Endothelial cell of umbilical vein (primary cell): ENCODE measurements around the gene IL36G. TPM values are rescaled to one million over a fixed set of nuclear protein-coding genes. Genes with fewer than 3 reads are reported as not detected.
"Not testable (repeated sequence)": the region's sequence is repeated elsewhere in the genome, so short reads cannot be mapped to it uniquely, and the experiment has no call there.

Experiments
- BruUV-seq: library from RNA; stranded (reverse); fragments of 400-500 nt; replicated peaks from 2 replicates; lab custom pipeline; 2021; lab: Mats Ljungman, UMichigan
- CTCF ChIA-PET: fragments of 300-600, 350-600 bp; sonication (Branson Sonifier 250); formaldehyde crosslinking; loops from one replicate; lab custom pipeline; 2021; ENCODE audit warnings: antibody characterized with exemption, inconsistent platforms; lab: Charles Lee
- POLR2A ChIA-PET: fragments of 300-600, 350-600 bp; sonication (Branson Sonifier 250); formaldehyde crosslinking; loops from one replicate; lab custom pipeline; 2021; ENCODE audit warnings: antibody characterized with exemption, inconsistent platforms; lab: Charles Lee
- DNase-seq: peaks from one replicate; pipeline ENCODE4 v3.0.0-alpha.2; 2011; ENCODE audit warnings: low read depth, low spot score
- FAIRE-seq: peaks from 2 replicates; lab custom pipeline; 2011; peaks lifted over from hg19 to GRCh38; lab: Jason Lieb, UNC
- H2AFZ ChIP-seq: 2 replicates; pipeline ENCODE4 v1.6.0; 2012; ENCODE audit warnings: low read depth, low read length, control low read depth, inconsistent platforms
- H3K27ac ChIP-seq: 2 replicates; pipeline ENCODE4 v1.5.1; 2011; ENCODE audit warnings: low read depth, mild to moderate bottlenecking, control low read depth, low read length, moderate library complexity; ENCODE audit not compliant: insufficient read depth
- H3K27me3 ChIP-seq, 2 experiments: 2 replicates each; pipeline versions ENCODE4 v1.6.0 to v1.6.1; 2011; ENCODE audit warnings: low read length in 2 of 2, mixed read lengths in 1 of 2; ENCODE audit not compliant: control insufficient read depth in 2 of 2, insufficient read depth in 2 of 2
- H3K36me3 ChIP-seq, 2 experiments: 2 replicates in 1 of 2; 3 replicates in 1 of 2; pipeline ENCODE4 v1.5.1; 2011; ENCODE audit warnings: low read length in 2 of 2, mild to moderate bottlenecking in 1 of 2, moderate library complexity in 1 of 2; ENCODE audit not compliant: control insufficient read depth in 2 of 2, insufficient read depth in 2 of 2; ENCODE audit errors: extremely low read depth in 1 of 2
- H3K4me1 ChIP-seq: 3 replicates; pipeline ENCODE4 v1.5.1; 2011; ENCODE audit warnings: mild to moderate bottlenecking, low read length; ENCODE audit not compliant: control insufficient read depth, insufficient read depth; ENCODE audit errors: extremely low read depth
- H3K4me2 ChIP-seq: 2 replicates; pipeline ENCODE4 v1.6.1; 2011; ENCODE audit warnings: low read length, control low read depth, mixed read lengths; ENCODE audit not compliant: insufficient read depth
- H3K4me3 ChIP-seq, 3 experiments: fragments of 200-600 bp in 1 of 3; sonication (generic), shearing (Covaris generic) in 1 of 3; replicated peaks in 1 of 3; 2 replicates each; pipeline ENCODE4 v1.5.1; 2011 to 2016; ENCODE audit warnings: control low read depth in 3 of 3, low read length in 3 of 3, mild to moderate bottlenecking in 2 of 3, inconsistent platforms in 1 of 3, low read depth in 1 of 3, moderate library complexity in 1 of 3; ENCODE audit not compliant: insufficient read depth in 1 of 3
- H3K79me2 ChIP-seq: 2 replicates; pipeline ENCODE4 v1.6.0; 2012; ENCODE audit warnings: low read length, inconsistent platforms; ENCODE audit not compliant: control insufficient read depth, insufficient read depth
- H3K9ac ChIP-seq: replicated peaks from 2 replicates; pipeline ENCODE3; 2011; ENCODE audit warnings: low read length, control low read depth; ENCODE audit not compliant: insufficient read depth; ENCODE audit errors: extremely low read depth
- H3K9me1 ChIP-seq: replicated peaks from 3 replicates; pipeline ENCODE4 v1.6.0; 2011; ENCODE audit warnings: mild to moderate bottlenecking, low read length; ENCODE audit not compliant: control insufficient read depth, insufficient read depth; ENCODE audit errors: extremely low read depth
- H3K9me3 ChIP-seq: replicated peaks from 2 replicates; pipeline ENCODE4 v1.5.1; 2012; ENCODE audit warnings: low read length, inconsistent platforms; ENCODE audit not compliant: control insufficient read depth, insufficient read depth
- H4K20me1 ChIP-seq: replicated peaks from 2 replicates; pipeline ENCODE3; 2011; ENCODE audit warnings: mild to moderate bottlenecking, low read length; ENCODE audit not compliant: control insufficient read depth, insufficient read depth; ENCODE audit errors: extremely low read depth
- CTCF ChIP-seq, 2 donors: IDR thresholded peaks; 1 replicate in 1 of 2; 2 replicates in 1 of 2; pipeline ENCODE4 v1.5.1; 2011; ENCODE audit warnings: low read length in 2 of 2, mild to moderate bottlenecking in 2 of 2, moderate library complexity in 2 of 2, control low read depth in 1 of 2, inconsistent platforms in 1 of 2, low read depth in 1 of 2; ENCODE audit not compliant: insufficient read depth in 1 of 2; ENCODE audit errors: extremely low read depth in 1 of 2
- EZH2 ChIP-seq: IDR thresholded peaks from 2 replicates; pipeline ENCODE4 v1.6.1; 2012; ENCODE audit warnings: borderline replicate concordance, low read depth, mild to moderate bottlenecking, moderate library complexity, low read length, inconsistent platforms; ENCODE audit not compliant: severe bottlenecking
- FOS ChIP-seq: IDR thresholded peaks from 2 replicates; pipeline ENCODE4 v1.6.1; 2011; ENCODE audit warnings: mild to moderate bottlenecking, low read length, moderate library complexity, borderline replicate concordance; ENCODE audit not compliant: insufficient read depth
- GATA2 ChIP-seq: IDR thresholded peaks from 2 replicates; pipeline ENCODE4 v1.7.0; 2011; ENCODE audit warnings: low read depth, mild to moderate bottlenecking, moderate library complexity, mixed read lengths, low read length; ENCODE audit not compliant: insufficient read length, insufficient read depth
- MYC ChIP-seq: IDR thresholded peaks from one replicate; pipeline ENCODE4 v1.6.1; 2011; ENCODE audit warnings: mild to moderate bottlenecking, low read depth, low read length
- POLR2AphosphoS5 ChIP-seq: IDR thresholded peaks from 2 replicates; pipeline ENCODE4 v1.6.1; 2012; ENCODE audit warnings: low read depth, mild to moderate bottlenecking, control low read depth, low read length, moderate library complexity; ENCODE audit not compliant: insufficient read depth
- dilution Hi-C: fragments of 300-500 bp; cut with MboI; formaldehyde crosslinking; loops from one replicate; pipeline ENCODE4 v1.15.0; 2019; ENCODE audit warnings: low sequenced_read_pairs; ENCODE audit not compliant: extremely low pct_ligation_motif_present
- intact Hi-C: fragments of 100-400 bp; cut with micrococcal nuclease; formaldehyde crosslinking; loops from one replicate; pipeline ENCODE4 v1.10.0; 2022
- polyA plus RNA-seq, 4 experiments: library from polyadenylated mRNA; depleted of rRNA in 3 of 4; stranded (reverse) in 3 of 4; unstranded in 1 of 4; fragments of >200 nt; gene quantifications; 2 replicates each; pipeline versions ENCODE4 v1.2.1 to v1.2.3, GENCODE V29; 2011 to 2012; ENCODE audit warnings: missing spikeins in 1 of 4
- total RNA-seq: library from RNA; stranded (reverse); gene quantifications from 2 replicates; pipeline ENCODE4 v1.2.3, GENCODE V29; 2021

IL36G gene
- total and polyA plus RNA-seq, 2 donors (not counting 3 experiments of a cell fraction or from before 2014, with no cell fraction given): not detected

GRCh38 chr2:112933261-112933660 lies 44.5 kb upstream of the IL36G start:
- no peak overlapping the region for H2AFZ ChIP-seq
- peaks cover 15 to 21% of the 10 kb centered on the region in 2 experiments for H3K27me3 ChIP-seq
- no peak for FAIRE-seq
- DNase-seq: no peak
- H3K27ac ChIP-seq: no peak overlapping the region
- POLR2A ChIA-PET: no interaction called here
- dilution Hi-C loops: loop anchor here (25.0 kb wide), 1 partner anchor 171 kb away; the partner anchor contains the start of gene CKAP2L
- TF ChIP-seq FOS: no peak
- TF ChIP-seq GATA2: no peak
- no peak for TF ChIP-seq CTCF (IDR thresholded peaks at IDR 0.05; ENCODE audit: extremely low read depth in 1 of 2, insufficient read depth in 1 of 2, low read depth in 1 of 2, low read length in 2 of 2)
- TF ChIP-seq EZH2: no peak
- TF ChIP-seq POLR2AphosphoS5: no peak
- no peak for TF ChIP-seq MYC
- H3K79me2 ChIP-seq: no peaks in the 10 kb centered on the region
- H4K20me1 ChIP-seq: no peaks in the 10 kb centered on the region
- H3K4me2 ChIP-seq: no peak overlapping the region
- no peaks in the 10 kb centered on the region for H3K4me1 ChIP-seq
- no peaks in the 10 kb centered on the region for H3K36me3 ChIP-seq
- no peaks in the 10 kb centered on the region for H3K9me1 ChIP-seq
- CTCF ChIA-PET: interaction anchor here (5.5 kb wide), 1 partner anchor 8 kb away, joined by 30 read pairs; no protein-coding TSS in a partner anchor
- H3K9me3 ChIP-seq: no peaks in the 10 kb centered on the region
- no peak overlapping the region for H3K9ac ChIP-seq
- no TSS peak for BruUV-seq
- no peak overlapping the region for H3K4me3 ChIP-seq
- intact Hi-C loops: no loop called here

GRCh38 chr2:112934117-112934516 lies 43.7 kb upstream of the IL36G start:
- H3K79me2 ChIP-seq, DNase-seq, H4K20me1 ChIP-seq, CTCF ChIA-PET, H3K9me3 ChIP-seq, POLR2A ChIA-PET, FAIRE-seq, H3K4me3 ChIP-seq, H3K36me3 ChIP-seq, H3K9me1 ChIP-seq, H3K9ac ChIP-seq, intact Hi-C loops, H3K4me1 ChIP-seq, H3K27ac ChIP-seq, BruUV-seq, H3K4me2 ChIP-seq, H2AFZ ChIP-seq: not testable (repeated sequence)
- H3K27me3 ChIP-seq: peaks cover 15 to 22% of the 10 kb centered on the region in 2 experiments
- dilution Hi-C loops: loop anchor here (25.0 kb wide), 1 partner anchor 172 kb away; the partner anchor contains the start of gene CKAP2L
